NK-92 (cell line): ENCODE results near the gene SORCS2.
"Not testable (repeated sequence)": the region's sequence is repeated elsewhere in the genome, so short reads cannot be mapped to it uniquely, and the experiment has no call there.

Experiments used
- DNase-seq: peaks from one replicate; lab custom pipeline; 2025; ENCODE audit not compliant: unreplicated experiment; lab: John Stamatoyannopoulos, UW

Gene SORCS2

GRCh38 chr4:7159923-7160322 is 32.4 kb upstream of the SORCS2 start:
- no peak for DNase-seq

- DNase-seq: no peak
Measured at GRCh38 chr4:7160439-7160838, 31.9 kb upstream of the SORCS2 start.

DNA sequence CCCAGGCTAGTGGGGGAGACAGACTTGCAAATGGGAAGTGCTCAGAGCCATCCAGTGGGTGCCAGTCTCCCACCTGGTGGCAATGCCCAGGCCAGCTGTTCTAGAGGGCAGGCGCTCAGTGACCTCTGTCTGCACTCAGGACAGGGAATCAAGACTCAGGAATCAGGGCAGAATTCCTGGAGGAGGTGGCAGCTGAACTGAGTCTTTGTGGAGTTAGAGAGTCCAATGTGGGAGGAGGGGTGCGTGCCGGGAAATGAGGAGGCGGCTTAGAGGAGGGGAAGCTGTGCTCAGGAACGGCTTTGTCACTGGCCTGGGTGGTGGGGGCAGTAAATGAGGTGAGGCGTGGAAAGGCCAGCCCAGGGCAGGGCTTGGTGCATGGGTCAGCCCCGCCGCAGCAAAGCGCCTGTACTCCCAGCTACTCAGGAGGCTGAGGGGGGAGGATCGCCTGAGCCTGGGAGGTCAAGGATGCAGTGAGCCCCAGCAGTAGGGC is 31.3 kb upstream of the SORCS2 start:
- DNase-seq: no peak

- DNase-seq: no peak
Measured at GRCh38 chr4:7161721-7162214, 30.6 kb upstream of the SORCS2 start.

DNA sequence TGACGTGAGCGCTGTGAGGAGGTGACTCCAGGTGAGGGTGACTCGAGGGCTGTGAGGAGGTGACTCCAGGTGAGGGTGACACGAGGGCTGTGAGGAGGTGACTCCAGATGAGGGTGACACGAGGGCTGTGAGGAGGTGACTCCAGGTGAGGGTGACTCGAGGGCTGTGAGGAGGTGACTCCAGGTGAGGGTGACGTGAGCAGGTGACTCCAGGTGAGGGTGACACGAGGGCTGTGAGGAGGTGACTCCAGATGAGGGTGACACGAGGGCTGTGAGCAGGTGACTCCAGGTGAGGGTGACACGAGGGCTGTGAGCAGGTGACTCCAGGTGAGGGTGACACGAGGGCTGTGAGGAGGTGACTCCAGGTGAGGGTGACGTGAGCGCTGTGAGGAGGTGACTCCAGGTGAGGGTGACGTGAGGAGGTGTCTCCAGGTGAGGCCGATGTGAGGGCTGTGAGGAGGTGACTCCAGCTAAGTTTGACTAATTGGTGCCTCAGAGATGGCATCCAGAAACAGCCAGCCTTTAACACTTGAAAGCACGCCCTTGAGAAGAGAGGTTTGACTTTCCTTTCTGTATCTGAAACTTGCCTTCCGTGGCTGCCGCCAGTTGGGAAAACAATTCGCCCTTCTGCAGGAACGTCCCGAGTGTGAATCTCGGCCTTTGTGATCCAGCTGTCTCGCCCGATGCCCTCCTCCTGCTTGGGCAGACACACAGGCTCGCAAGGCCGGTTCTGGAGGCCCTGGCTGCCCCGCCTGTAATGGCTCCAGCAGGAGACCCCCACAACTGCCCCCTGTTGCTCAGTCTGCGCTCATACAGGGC is 27.1 kb upstream of the SORCS2 start:
- DNase-seq: not testable (repeated sequence)

- no peak for DNase-seq
Measured at GRCh38 chr4:7165874-7166201, 26.5 kb upstream of the SORCS2 start.

GRCh38 chr4:7166237-7166636 is 26.1 kb upstream of the SORCS2 start:
- no peak for DNase-seq

GRCh38 chr4:7166981-7167700 is 25.2 kb upstream of the SORCS2 start:
- DNase-seq: no peak

- no peak for DNase-seq
Measured at GRCh38 chr4:7167706-7168105, 24.6 kb upstream of the SORCS2 start.

DNA sequence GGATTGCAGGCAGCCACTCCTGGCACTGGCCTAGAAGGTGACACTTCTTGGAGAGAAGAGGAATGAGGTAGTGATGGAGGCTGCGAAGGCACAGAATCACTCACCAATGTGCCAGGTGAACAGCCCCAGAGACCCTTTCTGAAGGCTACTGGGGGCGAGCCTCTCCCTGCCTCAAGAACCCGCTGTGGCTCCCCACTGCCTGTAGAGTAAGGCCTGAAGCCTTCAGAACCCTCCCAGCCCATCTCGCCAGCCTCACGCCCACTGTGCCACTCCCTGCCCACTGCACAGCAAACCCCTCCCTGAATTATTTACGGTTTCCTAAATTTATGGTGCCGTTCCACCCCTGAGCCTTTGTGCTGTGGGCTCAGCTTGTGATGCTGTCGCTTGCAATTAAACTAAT is 24.2 kb upstream of the SORCS2 start:
- no peak for DNase-seq

- DNase-seq: no peak
Measured at GRCh38 chr4:7169134-7169533, 23.2 kb upstream of the SORCS2 start.

DNA sequence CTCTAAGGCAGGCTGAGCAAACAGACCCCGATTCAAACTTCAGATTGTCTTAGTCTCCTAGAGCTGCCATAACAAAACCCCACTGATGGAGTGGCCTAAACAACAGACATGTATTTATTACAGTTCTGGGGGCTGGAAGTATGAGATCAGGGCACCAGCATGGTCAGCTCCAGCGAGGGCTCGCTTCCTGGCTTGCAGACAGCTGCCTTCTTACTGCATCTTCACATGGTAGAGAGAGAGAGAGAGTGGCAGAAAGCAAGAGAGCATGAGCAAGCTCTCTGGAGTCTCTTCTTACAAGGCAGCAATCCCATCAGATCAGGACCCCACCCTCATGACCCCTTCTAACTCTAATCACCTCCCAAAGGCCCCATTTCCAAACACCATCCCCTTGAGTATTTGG is 22.3 kb upstream of the SORCS2 start:
- DNase-seq: no peak

DNA sequence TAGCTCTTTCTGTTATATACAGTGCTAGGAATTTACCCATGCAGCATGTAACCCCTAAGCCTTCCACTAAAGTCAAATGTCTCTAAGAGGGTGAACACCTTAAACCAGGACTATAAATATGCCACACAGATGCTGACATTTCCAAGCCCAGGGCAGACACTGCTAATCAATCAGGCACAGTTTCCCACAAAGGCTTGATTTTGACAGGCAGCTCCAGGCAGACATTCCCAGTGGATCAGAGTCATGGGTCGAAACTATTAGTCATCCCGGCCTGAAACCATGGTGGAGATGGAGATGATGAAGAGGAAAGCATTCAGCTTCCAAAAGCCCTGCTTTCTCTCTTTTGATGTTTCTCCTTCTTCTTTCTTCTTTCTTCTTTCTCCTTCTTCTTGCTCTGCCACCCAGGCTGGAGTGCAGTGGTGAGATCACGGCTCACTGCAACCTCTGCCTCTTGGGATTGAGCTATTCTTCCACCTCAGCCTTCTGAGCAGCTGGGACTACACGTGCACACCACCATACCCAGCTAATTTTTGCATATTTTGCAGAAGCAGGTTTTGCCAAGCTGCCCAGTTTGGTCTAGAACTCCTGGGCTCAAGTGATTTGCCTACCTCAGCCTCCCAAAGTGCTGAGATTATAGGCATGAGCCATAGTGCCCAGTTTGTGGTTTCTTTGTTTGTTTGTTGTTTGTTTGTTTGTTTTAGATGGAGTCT is 21.0 kb upstream of the SORCS2 start:
- no peak for DNase-seq

DNA sequence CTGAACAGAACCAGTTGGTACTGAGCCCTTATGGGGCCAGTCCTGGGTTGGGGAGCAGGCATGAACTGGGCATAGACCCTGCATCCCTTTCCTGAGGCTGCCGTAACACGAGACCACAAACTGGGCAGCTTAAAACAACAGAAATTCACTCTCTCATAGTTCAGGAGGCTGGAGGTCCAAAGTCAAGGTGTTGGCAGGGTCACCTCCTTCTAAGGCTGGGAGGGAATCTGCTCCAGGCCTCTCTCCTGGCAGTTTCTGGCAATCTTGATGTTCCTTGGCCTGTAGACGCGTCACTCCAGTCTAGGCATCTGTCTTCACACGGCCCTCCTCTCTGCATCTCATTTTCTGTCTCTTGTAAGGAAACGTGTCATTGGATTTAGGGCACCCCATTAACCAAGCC is 19.8 kb upstream of the SORCS2 start:
- DNase-seq: no peak

- no peak for DNase-seq
Measured at GRCh38 chr4:7172946-7173345, 19.4 kb upstream of the SORCS2 start.

- no peak for DNase-seq
Measured at GRCh38 chr4:7173841-7174449, 18.4 kb upstream of the SORCS2 start.

- DNase-seq: no peak
Measured at GRCh38 chr4:7179158-7179557, 13.2 kb upstream of the SORCS2 start.

DNA sequence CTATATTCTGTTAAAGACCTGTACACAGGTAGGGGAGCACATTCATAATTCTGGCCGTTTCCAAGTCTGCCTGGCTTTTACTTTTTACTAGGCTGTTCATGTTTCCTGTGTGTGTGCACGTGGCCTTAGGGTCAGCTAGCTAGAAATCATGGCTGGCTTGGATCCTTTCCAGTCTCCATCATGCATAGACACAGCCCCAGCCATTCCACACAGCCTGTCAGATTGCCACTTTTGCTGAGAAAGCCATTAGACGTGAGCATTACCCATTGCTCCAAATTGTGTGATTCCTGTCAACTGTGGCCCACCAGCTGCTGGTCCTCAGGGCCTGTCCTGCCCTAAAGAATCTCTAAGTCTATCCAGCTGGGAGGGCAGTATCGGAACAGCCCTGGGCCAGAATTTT is 11.4 kb upstream of the SORCS2 start:
- no peak for DNase-seq

- no peak for DNase-seq
Measured at GRCh38 chr4:7182616-7183015, 9.7 kb upstream of the SORCS2 start.

- DNase-seq: no peak
Measured at GRCh38 chr4:7183161-7183560, 9.2 kb upstream of the SORCS2 start.

- no peak for DNase-seq
Measured at GRCh38 chr4:7183780-7184460, 8.4 kb upstream of the SORCS2 start.
